Keratinocyte (primary cell): Measurements from ENCODE around the gene FOXE3.

ENCODE experiments used
- EZH2 ChIP-seq: IDR thresholded peaks from one replicate; pipeline ENCODE4 v1.6.1; 2012; ENCODE audit warnings: inconsistent platforms, mild to moderate bottlenecking, low read length, moderate library complexity
- TF ChIP-seq, protein P1 (sequence below), 3 experiments: IDR thresholded peaks in 1 of 3; conservative IDR thresholded peaks in 1 of 3; optimal IDR thresholded peaks in 1 of 3; 2 replicates in 2 of 3; 3 replicates in 1 of 3; pipeline versions ENCODE3 to v1.5.1; 2011; ENCODE audit warnings: low read length in 3 of 3, mild to moderate bottlenecking in 3 of 3, moderate library complexity in 2 of 3, control low read depth in 1 of 3, inconsistent platforms in 1 of 3; ENCODE audit not compliant: insufficient read depth in 2 of 3; ENCODE audit errors: extremely low read depth in 1 of 3

DNA sequence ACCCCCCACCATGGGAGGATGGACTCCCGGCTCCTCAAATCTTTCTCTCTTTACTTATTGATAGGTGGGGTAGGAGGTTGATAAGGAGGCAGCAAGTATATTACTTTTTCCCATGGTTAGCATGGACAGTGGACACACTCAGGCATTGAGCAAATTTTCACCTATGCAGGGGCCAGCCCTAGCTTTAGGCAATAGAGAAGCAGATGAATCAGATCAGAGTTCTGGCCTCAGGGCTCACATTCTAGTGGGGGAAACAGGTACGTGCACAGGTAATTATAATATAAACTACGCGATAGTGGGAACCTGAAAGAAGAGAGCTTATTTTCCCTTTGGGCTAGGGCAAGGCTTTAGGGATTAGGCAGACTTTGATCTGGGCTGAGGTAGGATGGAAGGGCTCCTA is 13.5 kb upstream of the FOXE3 start:
- TF ChIP-seq, protein P1, sequence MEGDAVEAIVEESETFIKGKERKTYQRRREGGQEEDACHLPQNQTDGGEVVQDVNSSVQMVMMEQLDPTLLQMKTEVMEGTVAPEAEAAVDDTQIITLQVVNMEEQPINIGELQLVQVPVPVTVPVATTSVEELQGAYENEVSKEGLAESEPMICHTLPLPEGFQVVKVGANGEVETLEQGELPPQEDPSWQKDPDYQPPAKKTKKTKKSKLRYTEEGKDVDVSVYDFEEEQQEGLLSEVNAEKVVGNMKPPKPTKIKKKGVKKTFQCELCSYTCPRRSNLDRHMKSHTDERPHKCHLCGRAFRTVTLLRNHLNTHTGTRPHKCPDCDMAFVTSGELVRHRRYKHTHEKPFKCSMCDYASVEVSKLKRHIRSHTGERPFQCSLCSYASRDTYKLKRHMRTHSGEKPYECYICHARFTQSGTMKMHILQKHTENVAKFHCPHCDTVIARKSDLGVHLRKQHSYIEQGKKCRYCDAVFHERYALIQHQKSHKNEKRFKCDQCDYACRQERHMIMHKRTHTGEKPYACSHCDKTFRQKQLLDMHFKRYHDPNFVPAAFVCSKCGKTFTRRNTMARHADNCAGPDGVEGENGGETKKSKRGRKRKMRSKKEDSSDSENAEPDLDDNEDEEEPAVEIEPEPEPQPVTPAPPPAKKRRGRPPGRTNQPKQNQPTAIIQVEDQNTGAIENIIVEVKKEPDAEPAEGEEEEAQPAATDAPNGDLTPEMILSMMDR (optimal IDR thresholded peaks at IDR 0.05 in 1 of 3, IDR thresholded peaks at IDR 0.05 in 1 of 3, conservative IDR thresholded peaks at IDR 0.05 in 1 of 3; ENCODE audit: extremely low read depth in 1 of 3, insufficient read depth in 2 of 3, low read length in 3 of 3) = no peak
- no peak for TF ChIP-seq EZH2
